GM21723 (cell line): ENCODE results near the gene TCF25.
"Not testable (repeated sequence)": the region's sequence is repeated elsewhere in the genome, so short reads cannot be mapped to it uniquely, and the experiment has no call there.

ENCODE experiments used
- ATAC-seq: cut with Tn5 transposase; IDR thresholded peaks from one replicate; pipeline ENCODE4 v1.9.1; 2021; ENCODE audit warnings: mild to moderate bottlenecking, moderate library complexity; ENCODE audit not compliant: unreplicated experiment

TCF25 gene

DNA sequence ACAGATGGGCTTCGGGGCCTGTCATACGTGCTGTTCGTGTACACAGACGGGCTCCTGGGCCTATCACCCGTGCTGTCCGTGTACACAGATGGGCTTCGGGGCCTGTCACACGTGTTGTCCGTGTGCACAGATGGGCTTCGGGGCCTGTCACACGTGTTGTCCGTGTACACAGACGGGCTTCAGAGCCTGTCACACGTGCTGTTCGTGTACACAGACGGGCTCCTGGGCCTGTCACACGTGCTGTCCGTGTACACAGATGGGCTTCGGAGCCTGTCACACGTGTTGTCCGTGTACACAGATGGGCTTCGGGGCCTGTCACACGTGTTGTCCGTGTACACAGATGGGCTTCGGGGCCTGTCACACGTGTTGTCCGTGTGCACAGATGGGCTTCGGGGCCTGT, 5.7 kb downstream of the TCF25 start:
- not testable (repeated sequence) for ATAC-seq

DNA sequence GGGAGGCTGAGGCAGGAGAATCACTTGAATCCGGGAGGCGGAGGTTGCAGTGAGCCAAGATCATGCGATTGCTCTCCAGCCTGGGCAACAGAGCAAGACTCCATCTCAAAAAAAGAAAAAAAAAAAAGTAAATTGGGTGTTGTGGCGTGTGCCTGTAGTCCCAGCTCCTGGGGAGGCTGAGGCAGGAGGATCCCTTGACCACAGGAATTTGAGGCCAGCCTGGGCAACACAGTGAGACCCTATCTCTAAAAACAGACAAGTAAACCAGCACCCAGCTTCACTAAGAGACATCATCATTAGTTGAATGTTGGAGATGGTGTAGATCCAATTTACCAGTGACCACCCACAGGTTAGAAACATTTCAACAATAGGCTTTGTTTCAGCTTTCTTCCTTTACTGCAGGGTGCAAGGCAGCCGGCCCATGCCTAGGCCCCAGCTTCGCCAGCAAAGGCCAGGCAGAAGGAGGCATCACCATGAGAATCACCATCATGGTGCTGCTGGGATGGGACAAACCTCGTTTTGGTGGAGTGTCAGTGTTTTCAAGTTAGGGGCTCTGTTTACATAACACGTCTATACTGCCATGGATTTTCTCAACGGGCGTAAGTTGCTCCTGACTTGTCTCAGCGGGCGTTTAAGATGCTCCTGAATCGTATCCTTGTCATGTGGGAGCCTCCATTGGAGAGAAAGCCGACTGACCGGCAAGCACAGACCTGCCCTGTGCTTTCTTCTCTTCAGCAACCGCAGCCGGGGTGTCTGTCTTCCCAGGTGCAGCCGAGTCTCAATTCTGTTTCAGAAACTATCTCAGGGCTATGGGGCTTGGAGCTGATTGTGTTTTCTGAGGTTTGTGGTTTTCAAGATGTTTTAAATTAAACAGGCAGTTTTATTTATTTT, 7.3 kb downstream of the TCF25 start:
- no peak for ATAC-seq

DNA sequence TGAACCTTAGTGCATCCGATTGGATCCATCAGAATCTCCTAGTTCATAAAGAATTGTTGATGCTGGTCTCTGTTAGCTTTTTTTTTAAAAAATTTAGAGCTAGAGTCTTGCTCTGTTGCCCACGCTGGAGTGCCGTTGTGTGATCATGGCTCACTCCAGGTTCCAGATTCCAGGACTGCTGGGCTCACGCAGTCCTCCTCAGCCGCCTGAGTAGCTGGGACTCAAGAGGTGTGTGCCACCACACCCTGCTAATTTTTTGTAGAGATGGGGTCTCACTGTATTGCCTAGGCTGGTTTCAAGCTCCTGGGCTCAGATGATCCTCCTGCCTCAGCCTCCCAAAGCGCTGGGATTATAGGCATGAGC, 8.0 kb downstream of the TCF25 start:
- ATAC-seq, result no peak

DNA sequence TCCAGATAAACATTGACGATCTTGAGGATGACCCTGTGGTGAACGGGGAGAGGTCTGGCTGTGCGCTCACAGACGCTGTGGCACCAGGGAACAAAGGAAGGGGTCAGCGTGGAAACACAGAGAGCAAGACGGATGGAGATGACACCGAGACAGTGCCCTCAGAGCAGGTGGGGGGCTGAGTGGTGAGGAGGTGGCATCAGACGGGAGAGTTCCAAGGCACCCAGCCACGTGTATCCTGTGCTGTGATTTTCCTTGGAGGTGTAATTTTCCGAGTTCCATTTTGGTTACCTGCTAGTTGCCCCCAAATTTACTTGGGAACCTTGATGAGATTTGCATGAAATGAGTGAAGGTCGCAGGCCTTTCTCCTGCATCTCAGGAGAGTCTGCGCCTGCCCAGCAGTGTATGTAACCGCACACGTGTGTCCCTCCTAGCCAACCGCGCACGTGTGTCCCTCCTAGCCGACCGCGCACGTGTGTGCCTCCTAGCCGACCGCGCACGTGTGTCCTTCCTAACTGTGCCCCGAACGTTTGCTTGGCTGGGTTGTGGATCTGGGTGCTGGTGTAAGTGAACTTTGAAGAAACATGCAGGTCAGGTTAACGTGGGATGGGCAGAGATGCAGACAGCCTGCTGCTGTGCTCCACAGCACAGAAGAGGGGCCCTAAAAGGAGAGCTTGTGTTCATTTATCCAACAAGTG, 10.1 kb downstream of the TCF25 start:
- no peak for ATAC-seq

DNA sequence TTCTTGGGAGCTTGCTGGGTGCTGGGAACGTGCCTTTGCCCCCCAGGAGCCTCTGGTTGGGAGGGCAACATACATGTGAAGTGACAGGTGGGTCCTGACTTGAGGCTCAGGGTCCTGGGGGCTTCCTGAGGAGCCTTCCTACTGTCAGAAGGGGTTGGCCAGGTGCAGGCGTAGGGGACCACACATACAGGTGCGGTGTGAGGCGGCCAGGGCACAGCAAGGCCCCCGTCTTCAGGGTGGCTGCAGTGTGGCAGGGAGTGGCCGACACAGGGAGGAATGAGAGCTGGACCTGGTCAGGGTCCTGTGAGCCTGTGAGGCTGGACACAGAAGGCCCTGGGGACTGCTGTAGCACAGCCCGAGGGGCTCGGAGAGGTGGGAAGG, 10.6 kb downstream of the TCF25 start:
- ATAC-seq, result no peak

DNA sequence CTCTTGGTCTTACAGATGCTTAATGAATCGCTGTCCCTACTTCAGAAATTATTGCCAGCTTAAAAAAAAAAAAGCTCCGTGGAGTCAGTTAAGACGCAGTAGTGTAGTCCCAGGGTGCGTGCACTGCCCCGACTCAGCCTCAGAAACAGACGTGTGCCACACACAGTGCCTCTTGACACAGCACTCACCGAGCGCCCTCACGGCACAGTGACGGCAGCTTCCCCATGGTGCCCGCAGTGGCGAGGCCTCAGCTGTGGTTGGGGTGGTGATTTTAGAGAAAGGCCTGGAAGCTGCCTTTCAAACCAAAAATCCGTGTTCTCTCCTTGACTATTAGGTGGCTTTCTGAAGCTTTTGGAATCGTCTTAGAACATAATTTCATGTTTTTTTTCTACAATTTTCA, 13.9 kb downstream of the TCF25 start:
- ATAC-seq, result no peak

DNA sequence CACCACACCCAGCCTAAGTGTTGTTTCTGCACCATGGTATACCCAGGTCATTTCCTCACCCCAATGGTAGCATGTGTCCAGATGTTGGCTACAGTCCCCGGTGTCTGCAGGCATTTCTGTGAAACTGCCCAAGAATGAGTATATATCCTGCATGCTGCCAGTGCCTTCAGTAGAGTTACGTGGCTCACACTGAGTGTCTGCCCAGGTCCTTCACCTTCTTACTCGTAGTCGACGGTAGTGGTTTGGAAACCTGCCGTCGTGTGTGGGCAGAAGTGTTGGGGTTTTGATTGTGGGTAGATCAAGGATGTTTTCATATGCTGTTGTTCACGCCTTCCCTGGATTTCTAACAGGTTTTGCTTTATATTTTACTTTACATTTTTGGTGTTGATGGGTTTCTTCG, 16.8 kb downstream of the TCF25 start:
- no peak for ATAC-seq

DNA sequence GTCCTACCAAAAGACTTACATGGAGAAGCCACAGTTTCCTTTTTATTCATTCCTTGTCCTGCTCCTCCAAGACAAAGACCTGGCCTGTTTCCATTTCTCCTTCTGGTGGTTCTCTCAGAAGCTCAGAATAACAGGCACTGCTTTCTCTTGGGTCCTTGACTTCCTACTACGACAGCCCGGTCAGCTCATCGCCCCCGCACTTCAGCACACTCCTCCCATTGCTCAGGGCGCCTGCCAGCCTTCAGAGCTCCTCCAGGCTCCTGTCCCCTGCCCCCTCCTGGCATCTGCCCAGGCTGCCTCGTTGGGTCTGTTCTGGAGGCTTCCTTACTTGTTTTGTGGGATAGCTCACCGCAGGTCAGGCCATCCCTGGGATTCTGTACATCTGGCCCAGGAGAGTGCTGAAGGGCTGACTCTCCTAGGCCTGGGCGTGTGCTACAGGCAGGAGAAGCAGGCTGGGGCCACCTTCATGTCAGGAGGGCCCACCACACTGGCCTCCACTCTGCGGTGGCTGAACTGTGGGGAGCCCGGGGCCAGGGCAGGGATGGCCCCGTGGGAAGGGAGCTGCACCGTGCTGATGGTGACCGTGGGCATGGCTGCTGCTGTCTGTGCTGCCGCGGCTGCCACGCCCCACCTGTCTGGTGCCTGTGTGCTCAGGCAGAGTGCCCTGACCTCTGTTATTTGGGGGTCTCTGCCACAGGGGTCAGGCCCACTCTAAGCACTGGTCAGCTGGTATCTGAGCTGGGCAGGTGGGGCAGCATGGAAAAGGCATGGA, 17.7 kb downstream of the TCF25 start:
- no peak for ATAC-seq

DNA sequence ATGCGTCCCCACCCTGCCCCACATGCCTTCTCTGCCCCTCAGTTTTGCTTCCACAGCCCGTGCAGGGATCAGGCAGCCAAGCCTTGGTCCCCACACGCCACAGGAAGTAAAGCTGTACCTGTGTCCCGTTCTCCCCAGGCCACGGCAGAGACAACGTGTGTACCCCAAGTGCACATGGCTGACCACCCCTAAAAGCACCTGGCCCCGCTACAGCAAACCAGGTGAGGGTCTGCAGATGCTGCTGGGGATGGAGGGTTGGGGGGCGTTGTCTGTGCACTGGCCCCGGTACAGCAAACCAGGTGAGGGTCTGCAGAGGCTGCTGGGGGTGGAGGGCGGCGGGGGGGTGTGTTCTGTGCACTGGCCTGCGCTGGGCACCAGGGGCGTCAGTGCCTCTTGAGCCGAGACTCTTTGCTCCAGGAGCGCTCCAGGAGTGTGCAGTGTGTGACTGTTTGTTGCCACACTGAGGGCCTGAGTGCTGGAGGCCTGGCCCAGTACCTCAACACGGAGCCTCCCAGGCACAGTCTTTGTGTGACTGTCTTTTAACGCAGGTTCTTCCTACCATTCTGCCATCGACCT, 18.8 kb downstream of the TCF25 start:
- no peak for ATAC-seq

DNA sequence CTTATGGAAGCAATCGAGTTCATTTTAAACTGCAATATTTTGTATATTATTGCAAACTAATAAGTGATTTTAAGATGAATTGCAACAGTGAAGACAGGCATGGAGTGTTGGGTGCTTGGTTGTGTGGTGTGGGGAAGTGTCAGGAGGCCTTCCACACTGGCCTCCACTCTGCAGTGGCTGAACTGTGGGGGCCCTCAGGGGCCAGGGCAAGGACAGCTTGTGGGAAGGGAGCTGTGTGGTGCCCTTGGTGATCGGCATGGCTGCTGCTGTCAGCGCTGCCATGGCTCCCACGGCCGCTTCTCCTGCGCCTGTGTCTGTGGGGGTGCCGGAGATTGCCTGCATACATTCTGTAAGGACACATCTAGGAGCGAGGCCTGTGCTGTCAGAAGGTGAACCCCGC, 19.2 kb downstream of the TCF25 start:
- ATAC-seq, result no peak

DNA sequence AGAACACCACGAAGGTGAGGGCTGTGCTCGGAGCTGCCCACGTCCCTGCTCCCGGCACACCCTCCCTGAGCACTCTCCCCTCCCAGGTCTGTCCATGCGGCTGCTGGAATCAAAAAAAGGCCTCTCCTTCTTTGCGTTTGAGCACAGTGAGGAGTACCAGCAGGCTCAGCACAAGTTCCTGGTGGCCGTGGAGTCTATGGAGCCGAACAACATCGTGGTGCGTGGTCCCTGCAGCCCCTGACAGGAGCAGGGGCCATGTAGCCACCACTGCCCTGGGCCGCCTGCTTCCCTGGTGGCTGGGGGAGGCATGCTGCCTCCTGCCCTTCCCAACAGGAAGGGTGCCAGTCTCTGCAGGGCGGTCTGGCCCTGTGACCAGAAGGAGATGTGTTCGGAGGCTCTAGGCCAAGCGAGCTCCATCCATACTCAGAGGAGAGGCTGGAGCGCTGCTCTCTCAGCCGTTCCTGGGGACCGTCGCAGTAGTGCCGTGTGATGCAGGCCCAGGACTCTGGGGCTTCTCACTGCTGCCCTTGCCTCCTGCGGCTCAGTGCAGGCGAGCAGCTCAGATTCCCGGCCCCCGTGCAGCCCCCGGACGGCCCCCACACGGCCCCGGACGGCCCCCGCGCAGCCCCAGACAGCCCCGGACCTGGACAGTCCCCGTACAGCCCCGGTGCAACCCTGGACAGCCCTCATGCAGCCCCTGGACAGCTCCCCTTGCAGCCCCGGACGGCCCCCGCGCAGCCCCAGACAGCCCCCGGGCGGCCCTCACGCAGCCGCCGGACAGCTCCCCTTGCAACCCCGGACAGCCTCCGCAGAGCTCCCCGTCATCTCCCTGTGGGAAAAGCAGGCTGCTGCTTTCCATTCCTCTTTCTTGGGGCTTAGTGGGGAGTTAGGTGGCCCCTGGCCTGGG, 20.5 kb downstream of the TCF25 start:
- no peak for ATAC-seq

DNA sequence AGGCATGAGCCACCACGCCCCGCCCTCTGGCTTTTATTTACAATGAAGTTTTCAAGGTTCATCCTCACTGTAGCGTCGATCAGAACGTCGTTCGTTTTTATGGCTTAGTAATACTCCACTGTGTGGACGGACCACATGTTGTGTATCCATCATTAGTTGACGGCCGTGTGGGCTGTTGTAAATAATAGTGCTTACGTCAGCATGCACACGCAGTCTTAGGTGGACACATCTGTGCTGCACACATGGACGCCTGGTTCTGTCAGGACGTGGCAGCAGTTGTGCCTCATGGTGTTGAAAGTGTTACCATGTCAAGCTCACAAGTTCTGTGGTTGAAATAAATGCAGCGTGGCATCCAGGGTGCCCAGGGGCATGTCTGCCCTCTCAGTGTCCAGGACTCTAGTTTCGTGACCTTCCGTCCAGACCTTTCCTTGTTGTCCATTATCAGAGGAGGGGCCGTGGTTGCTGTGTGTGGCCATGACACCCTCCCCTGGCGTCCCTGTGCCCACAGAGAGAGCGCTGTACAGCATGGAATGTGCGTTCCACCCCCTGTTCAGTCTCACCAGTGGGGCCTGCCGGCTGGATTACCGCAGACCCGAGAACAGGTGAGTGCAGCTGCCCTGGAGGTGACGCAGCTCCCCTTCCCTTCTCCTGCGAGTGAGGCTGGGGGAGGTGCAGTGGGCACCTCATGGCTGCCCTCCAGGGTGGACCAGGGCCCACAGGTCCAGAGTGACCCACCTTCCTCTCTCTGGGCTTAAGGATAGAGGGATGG, 22.3 kb downstream of the TCF25 start:
- no peak for ATAC-seq

DNA sequence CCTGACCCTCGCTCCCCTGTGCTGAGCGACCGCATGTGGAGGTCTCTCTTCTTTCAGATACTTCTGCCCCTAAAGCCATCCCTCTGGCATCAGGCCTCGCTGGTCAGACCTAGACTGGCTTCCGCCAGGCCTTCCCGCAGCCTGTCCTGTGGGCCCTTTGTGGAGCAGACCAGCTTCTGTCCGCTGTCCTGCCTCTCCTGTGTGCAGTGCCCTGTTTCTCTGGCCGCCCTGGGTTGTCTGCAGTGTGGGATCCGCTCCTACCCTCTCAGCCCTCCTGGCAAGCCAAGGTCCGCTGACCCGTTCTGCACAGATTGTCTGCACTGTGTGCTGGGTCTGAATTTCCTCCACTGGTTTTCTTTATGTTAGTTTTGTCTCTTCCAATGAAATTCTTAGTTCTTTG, 23.8 kb downstream of the TCF25 start:
- ATAC-seq, result no peak

DNA sequence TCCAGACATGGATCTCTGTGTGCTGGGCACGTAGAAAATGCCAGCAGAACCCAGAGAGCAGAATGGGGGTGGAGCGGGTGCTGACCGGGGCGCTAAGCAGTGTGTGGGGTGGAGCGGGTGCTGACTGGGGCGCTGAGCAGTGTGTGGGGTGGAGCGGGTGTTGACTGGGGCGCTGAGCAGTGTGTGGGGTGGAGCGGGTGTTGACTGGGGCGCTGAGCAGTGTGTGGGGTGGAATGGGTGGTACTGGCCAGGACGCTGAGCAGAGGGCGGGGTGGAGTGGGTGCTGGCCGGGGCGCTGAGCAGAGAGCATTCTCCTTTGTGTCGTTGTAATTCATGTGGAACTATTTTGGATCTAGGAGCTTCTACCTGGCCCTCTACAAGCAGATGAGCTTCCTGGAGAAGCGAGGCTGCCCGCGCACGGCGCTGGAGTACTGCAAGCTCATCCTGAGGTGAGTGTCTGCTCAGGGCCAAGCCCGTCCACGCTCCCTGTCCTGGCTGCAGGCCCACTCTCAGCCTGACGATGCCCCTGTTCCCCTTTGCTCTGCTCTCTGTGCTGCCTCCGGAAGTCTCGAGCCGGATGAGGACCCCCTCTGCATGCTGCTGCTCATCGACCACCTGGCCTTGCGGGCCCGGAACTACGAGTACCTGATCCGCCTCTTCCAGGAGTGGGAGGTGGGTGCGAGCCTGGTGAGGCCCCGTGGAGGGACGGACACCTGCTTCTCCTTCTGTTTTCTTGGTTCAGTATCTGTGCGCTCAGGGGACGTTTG, 25.0 kb downstream of the TCF25 start:
- no peak for ATAC-seq

DNA sequence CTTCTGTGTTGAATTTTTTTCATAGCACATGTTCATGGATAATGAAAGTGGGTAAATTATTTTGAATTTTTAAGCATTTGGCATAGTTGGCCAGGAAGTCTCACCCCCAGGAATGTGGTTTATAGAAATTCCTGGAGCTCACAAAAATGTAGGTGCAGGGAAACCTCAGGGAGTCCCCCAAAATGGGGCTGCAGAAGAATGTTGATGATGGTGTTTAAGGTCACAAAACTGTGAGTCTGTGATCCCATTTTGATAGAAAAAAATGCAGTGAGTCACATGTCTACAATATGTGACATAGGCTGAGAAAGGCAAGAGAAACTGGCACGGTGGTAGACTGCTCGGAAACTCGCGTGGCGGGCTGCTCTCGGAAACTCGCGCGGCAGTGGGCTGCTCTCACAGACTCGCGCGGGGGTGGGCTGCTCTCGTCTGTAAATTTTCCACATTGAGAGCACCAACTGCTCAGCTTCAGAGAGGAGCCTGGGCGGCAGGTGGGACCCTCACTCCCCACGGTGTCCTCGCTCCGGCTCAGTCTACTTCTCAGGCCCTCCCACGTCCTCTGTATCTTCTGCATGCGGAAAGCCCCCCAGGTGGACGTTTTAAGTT, 26.6 kb downstream of the TCF25 start:
- no peak for ATAC-seq

DNA sequence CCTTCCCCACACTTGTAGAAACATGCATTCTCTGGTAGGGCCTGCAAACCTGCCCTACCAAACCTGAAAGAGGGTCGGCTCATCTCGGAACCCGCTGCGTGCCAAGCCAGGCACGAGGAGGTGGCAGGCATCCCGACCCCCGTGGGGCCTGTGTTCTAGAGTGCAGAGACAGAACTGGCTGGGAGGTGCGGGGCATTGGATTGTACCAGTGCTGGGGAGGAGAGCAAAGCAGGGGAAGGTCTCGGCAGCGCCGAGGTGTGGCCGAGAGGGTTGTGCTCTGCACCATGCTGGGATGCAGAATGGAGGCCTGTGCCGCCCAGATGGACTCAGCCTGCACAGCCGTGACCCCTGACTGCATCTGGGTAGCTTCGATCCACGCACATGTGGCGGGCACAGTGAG, 27.5 kb downstream of the TCF25 start:
- no peak for ATAC-seq

DNA sequence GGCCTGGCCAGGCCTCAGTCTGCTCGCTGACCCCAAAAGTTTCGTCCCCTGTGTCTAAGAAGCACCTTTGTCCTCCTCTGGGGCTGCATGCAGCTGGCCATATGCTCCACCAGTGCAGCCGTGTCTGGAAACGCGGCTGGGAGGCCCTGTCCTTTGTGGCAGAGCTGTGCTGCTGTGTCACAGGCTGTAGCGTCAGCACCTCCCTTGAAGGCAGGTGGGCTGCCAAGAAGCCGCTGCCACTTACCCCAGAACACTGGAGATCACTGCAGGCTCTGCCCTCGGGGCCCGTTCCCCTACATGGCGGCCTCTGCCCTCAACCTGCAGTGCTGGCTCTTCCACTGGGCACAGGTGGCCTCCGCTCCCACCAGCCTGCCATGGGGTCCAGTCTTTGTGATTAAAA, 29.6 kb downstream of the TCF25 start:
- ATAC-seq, result no peak

DNA sequence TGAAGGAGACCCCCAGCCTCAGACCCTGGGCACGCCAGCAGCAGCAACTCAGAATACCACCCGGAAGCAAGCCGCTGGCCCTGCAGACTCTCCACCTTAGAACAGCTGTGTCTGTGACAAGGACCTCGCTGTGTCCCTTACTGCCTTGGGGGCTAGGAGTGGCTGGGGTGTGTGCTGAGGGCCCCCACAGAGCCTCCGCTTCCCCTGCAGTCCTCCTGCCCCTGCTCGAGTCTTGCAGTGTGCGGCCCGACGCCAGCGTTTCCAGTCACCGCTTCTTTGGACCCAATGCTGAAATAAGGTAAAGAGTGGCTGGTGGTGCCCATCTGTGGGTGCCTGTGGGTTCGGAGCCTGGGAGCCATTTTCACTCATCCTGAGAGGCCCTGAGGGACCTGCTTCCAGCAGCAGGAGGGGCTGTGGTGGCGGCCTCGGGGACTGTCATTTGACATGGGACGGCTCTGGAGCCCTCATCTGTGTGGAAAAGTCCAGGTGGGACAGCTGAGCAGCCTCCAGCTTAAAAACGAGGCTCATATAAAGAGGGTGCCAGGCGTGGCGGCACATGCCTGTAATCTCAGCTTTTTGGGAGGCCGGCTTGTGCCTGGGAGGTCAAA, 30.6 kb downstream of the TCF25 start:
- no peak for ATAC-seq
